Upper lobe of left lung (tissue), 6 donors: ENCODE results near the gene EGF. TPM values are rescaled to one million over a fixed set of nuclear protein-coding genes. Genes with fewer than 3 reads are reported as not detected.

ENCODE experiments used
- ATAC-seq, 2 donors: fragments of 200-7000 bp; cut with Tn5 transposase; one replicate each; pipeline ENCODE4 v1.9.1; 2022; ENCODE audit warnings: mild to moderate bottlenecking in 2 of 2, moderate library complexity in 2 of 2; ENCODE audit not compliant: low FRiP score in 2 of 2
- DNase-seq, 2 donors: peaks; one replicate each; pipeline ENCODE4 v3.0.0-alpha.2; 2019 to 2020
- H3K27ac ChIP-seq, 4 donors: fragments of 200-600 bp; sonication (generic); one replicate each; pipeline ENCODE4 v1.5.1; 2016 to 2019
- H3K27me3 ChIP-seq, 4 donors: fragments of 200-600 bp; sonication (generic); one replicate each; pipeline ENCODE4 v1.5.1; 2017 to 2019
- H3K36me3 ChIP-seq, 4 donors: fragments of 200-600 bp; sonication (generic); one replicate each; pipeline ENCODE4 v1.5.1; 2016 to 2019
- H3K4me1 ChIP-seq, 4 donors: fragments of 200-600 bp; sonication (generic); one replicate each; pipeline ENCODE4 v1.5.1; 2018 to 2019
- H3K4me3 ChIP-seq, 4 donors: fragments of 200-600 bp; sonication (generic); one replicate each; pipeline ENCODE4 v1.5.1; 2017 to 2019; ENCODE audit warnings: mild to moderate bottlenecking in 2 of 4, moderate library complexity in 1 of 4
- H3K9me3 ChIP-seq, 4 donors: fragments of 200-600 bp; sonication (generic); one replicate each; pipeline ENCODE4 v1.5.1; 2018 to 2019
- CTCF ChIP-seq, 6 experiments: fragments of 450-650 bp in 4 of 6; fragments of 200-600 bp in 2 of 6; sonication (generic) in 2 of 6; IDR thresholded peaks; one replicate each; pipeline ENCODE4 v1.5.1; 2016 to 2019; ENCODE audit warnings: antibody characterized with exemption in 6 of 6
- EP300 ChIP-seq, 4 donors: sonication (generic); formaldehyde crosslinking; IDR thresholded peaks; one replicate each; pipeline ENCODE4 v1.5.1; 2017; ENCODE audit warnings: antibody characterized with exemption in 4 of 4, control low read depth in 2 of 4
- POLR2A ChIP-seq, 4 donors: fragments of 450-650 bp; IDR thresholded peaks; one replicate each; pipeline ENCODE4 v1.5.1; 2016 to 2017; ENCODE audit warnings: antibody characterized with exemption in 4 of 4, mild to moderate bottlenecking in 2 of 4
- POLR2AphosphoS5 ChIP-seq, 2 donors: sonication (generic); formaldehyde crosslinking; IDR thresholded peaks; one replicate each; pipeline ENCODE4 v1.5.1; 2017; ENCODE audit warnings: antibody characterized with exemption in 2 of 2
- WGBS, 2 donors: methylation state at CpG; one replicate each; pipeline ENCODE4 v1.1.5; 2017 to 2018; 5-methylcytosine and 5-hydroxymethylcytosine counted together
- total RNA-seq, 6 donors: library from RNA; depleted of rRNA in 4 of 6; stranded (reverse); fragments of >200 nt in 4 of 6; gene quantifications; one replicate each; pipeline versions ENCODE4 v1.1.0 to v1.2.1, GENCODE V29; 2016 to 2021
- donor health status: DM: no; HTN: no; CAD: no; lungs with moderate emphysema.
- donor health status: DM: no; HTN: yes; CAD: no; lungs with severe emphysema.

Gene EGF
- total RNA-seq, 6 donors from 2014 or later, result 1.5 to 10.1 (median 5.3) TPM

- H3K4me3 ChIP-seq, result no peak overlapping the region
- no peak for TF ChIP-seq POLR2AphosphoS5 (IDR thresholded peaks at IDR 0.05)
- TF ChIP-seq CTCF (IDR thresholded peaks at IDR 0.05), result no peak
- H3K4me1 ChIP-seq, result peaks cover 0 to 7% (median 0%) of the 10 kb centered on the region in 4 donors
- no peaks in the 10 kb centered on the region for H3K9me3 ChIP-seq
- ATAC-seq (no peak), DNase-seq (no peak)
- 82 to 86% methylated on average over 5 of the region's 5 CpGs for WGBS, 2 donors
- no peaks in the 10 kb centered on the region for H3K27me3 ChIP-seq
- no peaks in the 10 kb centered on the region for H3K36me3 ChIP-seq
- H3K27ac ChIP-seq, result no peak overlapping the region
These were observed 55.3 kb downstream of the EGF start for GRCh38 chr4:109967798-109968520.

- no peaks in the 10 kb centered on the region for H3K36me3 ChIP-seq
- 75 to 91% methylated on average over 3 of the region's 3 CpGs for WGBS, 2 donors
- H3K4me1 ChIP-seq, result peaks cover 0 to 7% (median 0%) of the 10 kb centered on the region in 4 donors
- no peak for ATAC-seq
- TF ChIP-seq POLR2AphosphoS5 (IDR thresholded peaks at IDR 0.05), result no peak
- TF ChIP-seq EP300 (IDR thresholded peaks at IDR 0.05), result no peak
- no peak for TF ChIP-seq POLR2A (IDR thresholded peaks at IDR 0.05)
- no peak for TF ChIP-seq CTCF (IDR thresholded peaks at IDR 0.05)
- no peak for DNase-seq
- no peak overlapping the region for H3K4me3 ChIP-seq
- no peaks in the 10 kb centered on the region for H3K9me3 ChIP-seq
- H3K27me3 ChIP-seq, result no peaks in the 10 kb centered on the region
- no peak overlapping the region for H3K27ac ChIP-seq
These were observed 56.4 kb downstream of the EGF start for GRCh38 chr4:109969087-109969486.

- Histone ChIP-seq H3K27me3 (no peaks in the 10 kb centered on the region), H3K36me3 (no peaks in the 10 kb centered on the region), H3K27ac (no peak overlapping the region), H3K4me3 (no peak overlapping the region), H3K4me1 (peaks cover 0 to 7% (median 0%) of the 10 kb centered on the region in 4 donors), H3K9me3 (no peaks in the 10 kb centered on the region)
- ATAC-seq (no peak), DNase-seq (no peak)
- 31 to 32% methylated on average over 6 of the region's 6 CpGs for WGBS, 2 donors
- TF ChIP-seq EP300 (IDR thresholded peaks at IDR 0.05) (no peak), POLR2AphosphoS5 (IDR thresholded peaks at IDR 0.05) (no peak), POLR2A (IDR thresholded peaks at IDR 0.05) (no peak), CTCF (IDR thresholded peaks at IDR 0.05) (no peak)
These were observed 57.2 kb downstream of the EGF start for GRCh38 chr4:109969919-109970318.

- no peaks in the 10 kb centered on the region for H3K9me3 ChIP-seq
- WGBS, 2 donors, result 58 to 60% methylated on average over 5 of the region's 5 CpGs
- H3K27ac ChIP-seq, result no peak overlapping the region
- no peak overlapping the region for H3K4me3 ChIP-seq
- no peak for ATAC-seq
- DNase-seq, result no peak
- H3K27me3 ChIP-seq, result no peaks in the 10 kb centered on the region
- peaks cover 0 to 7% (median 0%) of the 10 kb centered on the region in 4 donors for H3K4me1 ChIP-seq
- H3K36me3 ChIP-seq, result no peaks in the 10 kb centered on the region
- no peak for TF ChIP-seq EP300 (IDR thresholded peaks at IDR 0.05)
- no peak for TF ChIP-seq POLR2A (IDR thresholded peaks at IDR 0.05)
- TF ChIP-seq POLR2AphosphoS5 (IDR thresholded peaks at IDR 0.05), result no peak
- TF ChIP-seq CTCF (IDR thresholded peaks at IDR 0.05), result no peak
These were observed 60.3 kb downstream of the EGF start for GRCh38 chr4:109972786-109973528.
